G401.6 (cell line): ENCODE measurements around the gene PCBP3.
A peak's percentile ranks its signal among the peaks of the same experiment; 100 is the strongest.
"Not testable (repeated sequence)": the region's sequence is repeated elsewhere in the genome, so short reads cannot be mapped to it uniquely, and the experiment has no call there.

Experiments used
- FAIRE-seq: peaks from 2 replicates; lab custom pipeline; 2012; peaks lifted over from hg19 to GRCh38; lab: Jason Lieb, UNC

The PCBP3 gene

GRCh38 chr21:45809421-45809820, 165.9 kb downstream of the PCBP3 start:
- no peak for FAIRE-seq

- no peak for FAIRE-seq
Observed at GRCh38 chr21:45811136-45811535, 167.6 kb downstream of the PCBP3 start.

- not testable (repeated sequence) for FAIRE-seq
Observed at GRCh38 chr21:45814210-45814940, 170.8 kb downstream of the PCBP3 start.

GRCh38 chr21:45815781-45816180, 172.3 kb downstream of the PCBP3 start:
- FAIRE-seq: not testable (repeated sequence)

GRCh38 chr21:45816794-45817193, 173.3 kb downstream of the PCBP3 start:
- no peak for FAIRE-seq

GRCh38 chr21:45817345-45817744, 173.8 kb downstream of the PCBP3 start:
- no peak for FAIRE-seq

GRCh38 chr21:45818276-45818903, 174.9 kb downstream of the PCBP3 start:
- no peak for FAIRE-seq

- FAIRE-seq: no peak
Observed at GRCh38 chr21:45818904-45819285, 175.4 kb downstream of the PCBP3 start.

- no peak for FAIRE-seq
Observed at GRCh38 chr21:45819478-45820170, 176.1 kb downstream of the PCBP3 start.

- peak; percentile 60 for FAIRE-seq
Observed at GRCh38 chr21:45820171-45821091, 176.9 kb downstream of the PCBP3 start.

- no peak for FAIRE-seq
Observed at GRCh38 chr21:45821315-45821962, 177.9 kb downstream of the PCBP3 start.

GRCh38 chr21:45821998-45822397, 178.5 kb downstream of the PCBP3 start:
- FAIRE-seq: no peak

- FAIRE-seq: no peak
Observed at GRCh38 chr21:45822429-45823099, 179.0 kb downstream of the PCBP3 start.

- FAIRE-seq: no peak
Observed at GRCh38 chr21:45823100-45823681, 179.7 kb downstream of the PCBP3 start.

GRCh38 chr21:45824546-45825215, 181.2 kb downstream of the PCBP3 start:
- FAIRE-seq: no peak

- FAIRE-seq: no peak
Observed at GRCh38 chr21:45825219-45825618, 181.7 kb downstream of the PCBP3 start.

- no peak for FAIRE-seq
Observed at GRCh38 chr21:45826676-45827301, 183.3 kb downstream of the PCBP3 start.

- FAIRE-seq: no peak
Observed at GRCh38 chr21:45827302-45827692, 183.8 kb downstream of the PCBP3 start.

GRCh38 chr21:45827881-45828579, 184.5 kb downstream of the PCBP3 start:
- no peak for FAIRE-seq
